Heart left ventricle (tissue), 16 donors: ENCODE measurements around the gene DYNC1I1. TPM values are rescaled to one million over a fixed set of nuclear protein-coding genes. Genes with fewer than 3 reads are reported as not detected.
A peak's percentile ranks its signal among the peaks of the same experiment; 100 is the strongest.
"Not testable (repeated sequence)": the region's sequence is repeated elsewhere in the genome, so short reads cannot be mapped to it uniquely, and the experiment has no call there.

Experiments
- ATAC-seq, 4 donors: fragments of 200-7000 bp; cut with Tn5 transposase; one replicate each; pipeline ENCODE4 v1.9.1; 2020 to 2022; ENCODE audit warnings: moderate library complexity in 4 of 4, mild to moderate bottlenecking in 3 of 4, moderate number of reproducible peaks in 1 of 4
- DNase-seq, 5 donors: peaks; one replicate each; pipeline ENCODE4 v3.0.0-alpha.2; 2020
- H3K27ac ChIP-seq, 12 donors: fragments of 200-600 bp; sonication (generic) in 4 of 12; one replicate each; pipeline versions ENCODE4 v1.5.0 to v1.8.0; 2016 to 2022; ENCODE audit warnings: mild to moderate bottlenecking in 2 of 12
- H3K27me3 ChIP-seq, 9 donors: fragments of 200-600 bp; sonication (generic) in 2 of 9; one replicate each; pipeline versions ENCODE4 v1.5.1 to v1.8.0; 2016 to 2022; ENCODE audit warnings: mild to moderate bottlenecking in 3 of 9
- H3K36me3 ChIP-seq, 9 donors: fragments of 200-600 bp; sonication (generic) in 2 of 9; one replicate each; pipeline versions ENCODE4 v1.5.0 to v1.8.0; 2018 to 2022; ENCODE audit warnings: mild to moderate bottlenecking in 2 of 9
- H3K4me1 ChIP-seq, 12 donors: fragments of 200-600 bp; sonication (generic) in 4 of 12; one replicate each; pipeline versions ENCODE4 v1.5.0 to v1.8.0; 2016 to 2022; ENCODE audit warnings: mild to moderate bottlenecking in 3 of 12
- H3K4me3 ChIP-seq, 12 donors: fragments of 200-600 bp; sonication (generic) in 4 of 12; one replicate each; pipeline versions ENCODE4 v1.5.0 to v1.8.0; 2017 to 2022; ENCODE audit warnings: mild to moderate bottlenecking in 9 of 12, moderate library complexity in 4 of 12
- H3K9me3 ChIP-seq, 12 donors: fragments of 200-600 bp; sonication (generic) in 4 of 12; one replicate each; pipeline versions ENCODE4 v1.5.0 to v1.8.0; 2016 to 2022; ENCODE audit warnings: mild to moderate bottlenecking in 1 of 12
- POLR2A ChIP-seq, 2 donors: fragments of 450-650 bp; IDR thresholded peaks; one replicate each; pipeline ENCODE4 v1.6.1; 2017; ENCODE audit warnings: antibody characterized with exemption in 2 of 2, mild to moderate bottlenecking in 2 of 2, moderate library complexity in 2 of 2
- WGBS, 4 donors: extraction: QIAGEN DNeasy Blood & Tissue Kit in 2 of 4; methylation state at CpG; one replicate each; pipeline versions ENCODE4 v1.1.5 to v1.1.7; 2013 to 2018; 5-methylcytosine and 5-hydroxymethylcytosine counted together
- intact Hi-C, 10 donors: fragments of 100-400 bp; cut with DNase I; formaldehyde crosslinking; loops; one replicate each; pipeline versions ENCODE4 v1.11.1 to v1.14.2; 2022
- polyA plus RNA-seq, 2 donors: library from polyadenylated mRNA; stranded (reverse); fragments of 200-250 nt; gene quantifications; one replicate each; pipeline ENCODE4 v1.2.3, GENCODE V29; 2013
- total RNA-seq, 9 donors: library from RNA; depleted of rRNA in 2 of 9; stranded (reverse); fragments of >200 nt in 2 of 9; fragmentation: NEBNext Ultra II Directional in 3 of 9; extraction: Animal tissue kit (Norgen Biotek cat#: 25700) in 3 of 9; gene quantifications; one replicate each; pipeline versions ENCODE4 v1.1.0 to v1.2.4, GENCODE V29; 2016 to 2023
- TF ChIP-seq, protein P1 (sequence below), 12 donors: fragments of 200-600 bp; sonication (generic) in 4 of 12; IDR thresholded peaks; one replicate each; pipeline versions ENCODE4 v1.5.0 to v1.8.0; 2018 to 2022; ENCODE audit warnings: antibody characterized with exemption in 12 of 12, mild to moderate bottlenecking in 5 of 12
- donor health status: ischemic (EF 13 %, LVEDD 7.1; RV severe dilation, severe dysfunction).
- donor health status: healthy with polysubstance abuse.
- donor health status: DM: no; HTN: yes; CAD: no.
- donor health status: DM: no; HTN: no; CAD: no.
- donor health status: ischemic (EF 25% LVEDD 6.9; RV normal size, moderate dysfunction).
- donor health status: ischemic (EF 25% LVEDD 5.7; RV mildly dilated, moderate dysfunction).
- donor health status: healthy.
- donor health status: DM: yes; HTN: yes; CAD: no.
- donor health status: ischemic (EF 35%, LVEDD 5.7; RV mildly dilated, moderate dysfunction).
- donor health status: nonischemic (EF 11% LVEDD 7.7; RV severe dilation, severe dysfunction).
- donor health status: DM: yes; HTN: yes; CAD: no.
- donor health status: PGD.
- donor health status: ischemic (EF 29% LVEDD 5.4; RV normal size, mild dysfunction).
- donor health status: nonischemic (EF 23%, LVEDD 6.1; RV moderate dilation, normal function).

Gene DYNC1I1
- total and polyA plus RNA-seq, 11 donors: 6.1 to 46.8 (median 30.6) TPM

GRCh38 chr7:95931460-95932232 is 159.3 kb downstream of the DYNC1I1 start:
- no peaks in the 10 kb centered on the region for H3K36me3 ChIP-seq
- H3K4me1 ChIP-seq: peaks cover 0 to 15% (median 3%) of the 10 kb centered on the region in 12 donors
- intact Hi-C loops: loop anchor here in 1 of 10 donors (10.0 kb wide), 1 partner anchor 813 kb away; no protein-coding TSS in a partner anchor
- no peak for DNase-seq
- H3K27ac ChIP-seq: no peak overlapping the region
- H3K4me3 ChIP-seq: no peak overlapping the region
- TF ChIP-seq, protein P1, sequence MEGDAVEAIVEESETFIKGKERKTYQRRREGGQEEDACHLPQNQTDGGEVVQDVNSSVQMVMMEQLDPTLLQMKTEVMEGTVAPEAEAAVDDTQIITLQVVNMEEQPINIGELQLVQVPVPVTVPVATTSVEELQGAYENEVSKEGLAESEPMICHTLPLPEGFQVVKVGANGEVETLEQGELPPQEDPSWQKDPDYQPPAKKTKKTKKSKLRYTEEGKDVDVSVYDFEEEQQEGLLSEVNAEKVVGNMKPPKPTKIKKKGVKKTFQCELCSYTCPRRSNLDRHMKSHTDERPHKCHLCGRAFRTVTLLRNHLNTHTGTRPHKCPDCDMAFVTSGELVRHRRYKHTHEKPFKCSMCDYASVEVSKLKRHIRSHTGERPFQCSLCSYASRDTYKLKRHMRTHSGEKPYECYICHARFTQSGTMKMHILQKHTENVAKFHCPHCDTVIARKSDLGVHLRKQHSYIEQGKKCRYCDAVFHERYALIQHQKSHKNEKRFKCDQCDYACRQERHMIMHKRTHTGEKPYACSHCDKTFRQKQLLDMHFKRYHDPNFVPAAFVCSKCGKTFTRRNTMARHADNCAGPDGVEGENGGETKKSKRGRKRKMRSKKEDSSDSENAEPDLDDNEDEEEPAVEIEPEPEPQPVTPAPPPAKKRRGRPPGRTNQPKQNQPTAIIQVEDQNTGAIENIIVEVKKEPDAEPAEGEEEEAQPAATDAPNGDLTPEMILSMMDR (IDR thresholded peaks at IDR 0.05): no peak
- no peak for TF ChIP-seq POLR2A (IDR thresholded peaks at IDR 0.05)
- ATAC-seq: no peak
- WGBS, 4 donors: 81 to 87% (median 85%) methylated on average over 6 of the region's 6 CpGs
- H3K9me3 ChIP-seq: no peaks in the 10 kb centered on the region
- no peaks in the 10 kb centered on the region for H3K27me3 ChIP-seq

DNA sequence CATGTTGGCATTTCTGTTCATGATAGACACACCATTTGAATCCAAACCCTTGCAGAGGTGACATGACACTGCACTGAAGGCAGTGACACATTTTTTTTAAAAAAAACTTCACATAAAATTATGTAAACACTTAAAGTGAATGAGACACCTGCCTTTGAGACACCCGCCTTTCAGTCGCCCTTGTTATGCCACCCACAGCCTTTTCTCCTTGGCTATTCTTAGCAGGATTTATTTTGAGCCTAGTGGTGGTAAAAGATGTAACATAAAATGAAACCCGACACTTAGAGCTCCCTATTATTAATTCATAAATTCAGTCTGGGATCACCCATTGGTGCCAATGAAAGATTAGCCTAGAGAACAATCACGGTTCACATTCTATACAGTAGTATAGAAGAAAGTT is 161.3 kb downstream of the DYNC1I1 start:
- Histone ChIP-seq H3K4me3 (no peak overlapping the region), H3K4me1 (peaks cover 0 to 5% (median 0%) of the 10 kb centered on the region in 12 donors), H3K27ac (peak overlapping the region in 1 of 12 donors; percentile 3), H3K36me3 (no peaks in the 10 kb centered on the region), H3K27me3 (no peaks in the 10 kb centered on the region), H3K9me3 (no peaks in the 10 kb centered on the region)
- WGBS, 4 donors: 54 to 60% (median 58%) methylated on average over 4 of the region's 4 CpGs
- ATAC-seq: peak; percentile 50 to 77 (median 74)
- TF ChIP-seq, protein P1 (IDR thresholded peaks at IDR 0.05): no peak
- no peak for TF ChIP-seq POLR2A (IDR thresholded peaks at IDR 0.05)
- no peak for DNase-seq
- intact Hi-C loops: loop anchor here in 1 of 10 donors (10.0 kb wide), 1 partner anchor 811 kb away; no protein-coding TSS in a partner anchor

DNA sequence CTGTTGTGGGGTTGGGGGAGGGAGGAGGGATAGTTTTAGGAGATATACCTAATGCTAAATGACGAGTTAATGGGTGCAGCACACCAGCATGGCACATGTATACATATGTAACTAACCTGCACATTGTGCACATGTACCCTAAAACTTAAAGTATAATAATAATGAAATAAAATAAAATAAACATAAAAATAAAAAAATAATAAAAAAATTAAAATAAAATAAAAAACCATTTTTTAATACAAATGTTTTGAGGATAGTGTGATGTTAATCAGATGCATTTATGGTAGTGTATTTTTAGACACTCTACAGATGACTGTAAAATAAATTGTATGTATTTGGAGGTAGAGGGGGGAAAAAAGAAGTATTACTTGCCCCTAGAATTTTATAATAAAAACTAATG is 172.5 kb downstream of the DYNC1I1 start:
- H3K36me3 ChIP-seq, H3K9me3 ChIP-seq, H3K4me3 ChIP-seq, intact Hi-C loops, H3K27me3 ChIP-seq, DNase-seq, ATAC-seq, H3K4me1 ChIP-seq, H3K27ac ChIP-seq: not testable (repeated sequence)
- 59 to 77% methylated on average over 1 of the region's 1 CpG; no CpG with 5 or more reads in 2 of the 4 donors for WGBS, 4 donors

GRCh38 chr7:95950698-95951097 is 178.3 kb downstream of the DYNC1I1 start:
- intact Hi-C loops: no loop called here
- no peaks in the 10 kb centered on the region for H3K9me3 ChIP-seq

More at GRCh38 chr7:95950698-95951097, 178.3 kb downstream of the DYNC1I1 start:
- TF ChIP-seq, protein P1 (IDR thresholded peaks at IDR 0.05): no peak
- TF ChIP-seq POLR2A (IDR thresholded peaks at IDR 0.05): no peak
- Histone ChIP-seq H3K27me3 (no peaks in the 10 kb centered on the region), H3K27ac (no peak overlapping the region), H3K4me3 (no peak overlapping the region), H3K36me3 (no peaks in the 10 kb centered on the region), H3K4me1 (no peaks in the 10 kb centered on the region)
- no peak for ATAC-seq
- no peak for DNase-seq
- WGBS, 4 donors: 81 to 89% (median 85%) methylated on average over 1 of the region's 1 CpG
